CD4-positive, alpha-beta T cell treated with Interleukin-21 for 1 hour (primary cell): Measurements from ENCODE around the gene KLHDC2.
"Not testable (repeated sequence)": the region's sequence is repeated elsewhere in the genome, so short reads cannot be mapped to it uniquely, and the experiment has no call there.

Source experiments
- DNase-seq: peaks from one replicate; pipeline ENCODE4 v3.0.0-alpha.2; 2020

KLHDC2 gene

DNA sequence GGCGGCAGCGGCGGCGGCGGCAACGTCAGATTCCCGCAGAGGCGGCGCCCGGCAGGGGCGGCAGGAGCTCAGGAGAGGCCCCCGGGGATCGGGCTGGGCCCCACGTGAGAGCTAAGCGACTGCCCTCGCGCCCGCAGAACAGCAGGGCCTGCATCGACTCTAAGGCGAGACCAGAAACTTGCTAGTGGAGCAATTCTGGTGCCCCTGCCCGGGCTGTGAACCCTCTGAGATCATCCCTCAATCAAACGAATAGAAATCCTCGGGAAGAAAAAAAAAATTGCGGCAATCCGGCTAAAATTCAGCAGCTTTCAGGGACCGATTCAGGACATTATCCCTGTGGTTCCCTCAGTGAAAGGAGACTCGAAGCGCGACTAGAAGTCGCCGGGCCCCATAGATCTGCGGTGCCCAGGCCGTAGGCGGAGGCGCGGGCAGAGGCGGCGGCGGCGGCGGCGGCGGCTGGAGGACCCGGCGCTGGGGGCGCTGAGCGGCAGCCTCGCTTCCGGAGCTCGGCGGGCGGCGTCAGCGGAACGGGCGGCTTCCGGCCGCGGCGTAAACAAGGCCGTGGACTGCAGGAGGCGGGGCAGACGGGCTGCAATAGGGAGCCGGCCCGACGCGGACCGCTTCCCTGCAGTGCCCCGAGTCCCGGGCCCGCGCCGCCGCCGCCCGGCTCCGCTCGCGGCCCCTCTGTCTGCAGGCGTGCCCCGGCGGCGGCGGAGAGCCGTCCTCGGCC is at the start of gene KLHDC2:
KLHDC2 (plus strand) TSS at position 583 of the 730 bp plus-strand sequence. CDS start 316 bp downstream, outside the sequence.
- peak; percentile 89 for DNase-seq

DNA sequence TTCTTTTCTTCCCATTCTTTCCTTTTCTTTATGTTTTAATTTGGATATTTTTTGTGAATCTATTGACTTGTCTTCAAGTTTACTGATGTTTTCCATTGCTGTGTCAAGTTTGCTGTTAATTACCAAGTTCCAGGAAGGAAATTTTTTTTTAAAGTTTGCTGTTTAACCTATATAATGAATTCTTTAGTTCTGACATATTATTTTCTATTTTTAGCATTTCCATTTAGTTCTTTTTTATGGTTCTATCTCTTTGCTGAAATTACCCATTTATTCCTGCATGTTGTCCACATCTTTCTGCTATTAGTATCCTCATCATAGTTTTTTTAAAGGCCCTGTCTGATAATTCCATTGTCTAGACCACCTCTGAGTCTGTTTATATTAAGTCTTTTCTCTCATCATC is 47.2 kb upstream of the KLHDC2 start:
- DNase-seq: no peak

DNA sequence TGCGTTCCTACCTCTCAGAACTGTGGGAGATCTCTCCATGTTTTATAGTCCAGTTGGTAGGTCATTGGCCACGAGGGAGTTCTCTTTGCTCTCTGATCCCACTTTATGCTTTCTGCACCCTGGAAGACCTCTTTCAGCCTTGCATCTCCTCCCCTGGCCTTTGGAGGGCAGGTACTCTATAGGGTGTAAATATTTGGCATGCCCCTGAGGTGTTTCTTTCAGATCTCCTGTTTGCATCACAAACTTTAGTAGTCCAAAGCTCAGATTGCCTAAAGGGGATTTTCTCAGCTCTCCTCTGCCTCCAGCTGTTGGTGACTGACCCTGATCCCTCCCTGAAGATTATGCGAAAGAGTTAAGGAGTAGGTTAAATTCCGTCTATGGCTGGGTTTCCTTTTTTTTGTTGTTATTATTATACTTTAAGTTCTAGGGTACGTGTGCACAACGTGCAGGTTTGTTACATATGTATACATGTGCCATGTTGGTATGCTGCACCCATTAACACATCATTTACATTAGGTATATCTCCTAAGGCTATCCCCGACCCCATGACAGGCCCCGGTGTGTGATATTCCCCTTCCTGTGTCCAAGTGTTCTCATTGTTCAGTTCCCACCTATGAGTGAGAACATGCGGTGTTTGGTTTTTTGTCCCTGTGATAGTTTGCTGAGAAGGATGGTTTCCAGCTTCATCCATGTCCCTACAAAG is 46.1 kb upstream of the KLHDC2 start:
- DNase-seq: not testable (repeated sequence)

GRCh38 chr14:49727171-49727570 is 40.8 kb upstream of the KLHDC2 start:
- DNase-seq: no peak

- no peak for DNase-seq
Measured at GRCh38 chr14:49732896-49733295, 35.1 kb upstream of the KLHDC2 start.

DNA sequence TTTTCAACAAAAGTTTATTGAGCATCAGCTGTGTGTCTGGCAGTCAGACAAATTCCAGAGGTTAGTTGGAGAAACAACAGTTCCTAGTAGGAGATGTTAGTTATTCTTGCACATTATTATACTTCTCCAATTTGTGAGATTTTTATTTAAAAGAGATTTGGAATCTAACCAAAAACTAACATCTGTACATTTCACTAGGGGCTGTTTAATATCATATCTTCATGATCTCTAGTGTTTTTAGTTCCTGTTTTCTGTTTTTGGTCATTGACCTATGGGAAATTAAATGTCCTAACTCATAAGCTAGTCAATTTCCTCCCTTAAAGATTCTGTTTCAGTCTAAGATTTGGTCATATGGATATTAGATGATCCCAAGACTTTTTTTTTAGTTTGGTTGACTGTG is 34.1 kb upstream of the KLHDC2 start:
- no peak for DNase-seq

DNA sequence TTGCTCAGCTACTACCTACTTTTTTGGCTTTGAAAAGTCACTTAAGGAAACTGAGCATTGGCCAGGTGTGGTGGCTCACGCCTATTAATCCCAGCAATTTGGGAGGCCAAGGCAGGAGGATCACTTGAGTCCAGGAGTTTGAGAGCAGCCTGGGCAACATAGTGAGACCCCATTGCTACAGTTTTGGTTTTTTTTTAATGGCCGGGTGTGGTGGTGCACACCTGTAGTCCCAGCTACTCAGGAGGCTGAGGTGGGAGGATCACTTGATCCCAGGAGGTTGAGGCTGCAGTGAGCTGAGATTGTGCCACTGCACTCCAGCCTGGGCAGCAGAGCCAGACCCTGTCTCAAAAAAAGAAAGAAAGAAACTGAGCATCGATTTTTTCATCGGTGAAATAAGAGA is 32.3 kb upstream of the KLHDC2 start:
- not testable (repeated sequence) for DNase-seq

DNA sequence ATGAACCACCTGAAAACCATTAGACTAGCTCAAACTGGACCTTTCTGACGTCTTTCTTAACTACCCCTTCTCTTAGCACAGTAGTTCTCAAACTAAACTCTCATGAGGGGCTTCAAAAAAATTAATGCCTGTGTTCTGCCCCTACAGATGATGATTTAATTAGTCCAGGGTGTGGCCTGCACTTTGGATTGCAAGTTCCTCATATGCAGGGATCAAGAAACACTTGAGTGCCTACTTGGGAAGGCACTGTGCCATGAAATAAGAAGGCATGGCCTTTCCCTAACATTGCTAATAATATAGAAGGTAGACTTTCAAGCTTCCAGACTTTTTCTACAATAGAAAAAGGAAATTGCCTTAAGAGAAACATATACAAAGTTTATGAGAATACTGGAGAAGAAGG is 22.8 kb upstream of the KLHDC2 start:
- no peak for DNase-seq

GRCh38 chr14:49746476-49746875 is 21.5 kb upstream of the KLHDC2 start:
- not testable (repeated sequence) for DNase-seq

DNA sequence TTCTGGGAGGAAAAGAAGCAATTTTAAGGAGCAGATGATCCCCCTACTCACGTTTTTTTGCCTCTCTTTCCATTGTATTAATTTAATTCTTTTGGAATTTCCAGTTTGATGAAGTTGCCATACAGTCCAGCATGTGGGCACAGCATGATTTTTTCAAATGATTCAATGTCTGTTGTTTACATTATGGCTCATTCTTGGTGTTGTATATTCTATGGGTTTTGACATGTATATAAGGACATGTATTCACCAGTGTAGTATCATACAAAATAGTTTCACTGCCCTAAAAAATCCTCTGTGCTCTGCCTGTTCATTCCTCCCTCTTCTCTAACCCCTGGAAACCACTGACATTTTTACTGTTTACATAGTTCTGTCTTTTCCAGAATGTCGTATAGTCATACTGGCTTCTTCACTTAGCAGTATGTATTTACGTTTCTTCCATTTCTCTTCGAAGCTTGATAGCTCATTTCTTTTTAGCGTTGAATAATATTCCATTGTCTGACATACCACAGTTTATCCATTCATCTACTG is 13.3 kb upstream of the KLHDC2 start:
- DNase-seq: no peak

GRCh38 chr14:49755378-49755777 is 12.6 kb upstream of the KLHDC2 start:
- DNase-seq: no peak

DNA sequence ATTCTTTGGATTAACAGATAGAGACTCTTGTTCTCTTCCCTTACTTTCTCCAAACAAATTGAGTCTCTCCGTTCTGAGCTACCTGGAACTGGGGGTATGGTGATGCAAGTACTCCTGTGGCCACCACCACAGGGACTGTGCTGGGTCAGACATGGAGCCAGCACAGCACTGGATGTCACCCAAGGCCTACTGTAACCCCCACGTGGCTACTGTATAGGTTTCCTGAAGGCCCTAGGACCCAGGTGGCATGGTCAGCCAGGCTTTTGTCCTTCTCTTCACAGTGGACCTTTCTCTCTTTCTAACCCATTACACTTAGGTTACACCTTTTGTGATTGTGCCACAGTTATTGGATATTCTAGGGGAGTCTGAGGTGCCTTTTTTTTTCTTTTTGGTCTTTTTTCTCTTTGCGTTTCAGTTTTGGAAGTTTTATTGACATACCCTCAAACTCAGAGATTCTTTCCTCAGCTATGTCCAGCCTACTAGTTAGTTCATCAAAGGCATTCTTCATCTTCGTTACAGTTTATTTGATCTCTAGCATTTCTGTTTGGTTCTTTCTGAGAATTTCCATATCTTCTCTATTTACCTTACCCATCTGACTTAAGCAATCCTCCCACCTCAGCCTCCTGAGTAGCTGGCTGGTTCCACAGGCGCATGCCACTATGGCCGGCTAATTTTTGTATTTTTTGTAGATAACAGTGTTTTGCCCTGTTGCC is 6.0 kb upstream of the KLHDC2 start:
- no peak for DNase-seq

GRCh38 chr14:49766839-49767238 is 1.1 kb upstream of the KLHDC2 start:
- DNase-seq: no peak

GRCh38 chr14:49767270-49767570 is 733 bp upstream of the KLHDC2 start:
- no peak for DNase-seq

DNA sequence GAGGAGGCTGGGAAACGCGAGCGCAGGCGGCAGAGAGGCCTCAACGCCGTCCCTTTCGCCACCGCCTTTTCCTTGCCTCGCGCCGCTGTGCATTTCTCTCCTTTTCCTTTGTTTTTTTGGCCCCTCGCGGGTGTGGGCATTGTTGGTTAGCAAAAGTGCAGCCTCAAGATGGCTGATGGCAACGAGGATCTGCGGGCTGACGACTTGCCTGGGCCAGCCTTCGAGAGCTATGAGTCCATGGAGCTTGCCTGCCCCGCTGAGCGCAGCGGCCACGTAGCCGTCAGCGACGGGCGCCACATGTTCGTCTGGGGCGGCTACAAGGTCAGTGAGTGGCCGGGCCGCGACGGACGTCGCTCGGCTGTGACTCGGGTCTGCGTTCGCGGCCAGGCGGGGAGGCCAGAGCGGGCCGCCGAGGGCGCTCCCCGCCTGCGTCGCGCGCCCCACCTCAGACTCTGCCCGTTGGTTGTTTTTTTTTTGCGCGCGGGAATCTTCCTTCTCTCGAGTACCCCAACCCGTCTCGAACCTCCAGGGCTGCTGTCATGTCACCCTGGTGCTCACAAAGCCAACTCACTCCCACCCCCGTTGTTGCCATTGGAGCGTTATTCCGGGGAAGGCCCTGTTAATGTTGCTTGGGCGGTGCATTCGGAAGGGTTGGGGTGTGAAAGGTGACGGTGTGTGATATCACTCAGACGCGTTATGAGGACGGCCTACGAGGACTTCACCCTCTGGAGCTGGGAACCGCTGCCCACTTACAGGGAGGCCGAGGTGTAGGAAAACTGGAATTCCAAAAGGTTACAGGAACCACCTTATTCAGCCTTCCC is 558 bp downstream of the KLHDC2 start:
- DNase-seq: peak; percentile 80

GRCh38 chr14:49769171-49769570 is 1.2 kb downstream of the KLHDC2 start:
- DNase-seq: peak; percentile 5

- no peak for DNase-seq
Measured at GRCh38 chr14:49769581-49770211, 1.7 kb downstream of the KLHDC2 start.

GRCh38 chr14:49770212-49770817 is 2.4 kb downstream of the KLHDC2 start:
- no peak for DNase-seq

GRCh38 chr14:49771691-49772090 is 3.7 kb downstream of the KLHDC2 start:
- not testable (repeated sequence) for DNase-seq

GRCh38 chr14:49774106-49774505 is 6.2 kb downstream of the KLHDC2 start:
- DNase-seq: no peak

DNA sequence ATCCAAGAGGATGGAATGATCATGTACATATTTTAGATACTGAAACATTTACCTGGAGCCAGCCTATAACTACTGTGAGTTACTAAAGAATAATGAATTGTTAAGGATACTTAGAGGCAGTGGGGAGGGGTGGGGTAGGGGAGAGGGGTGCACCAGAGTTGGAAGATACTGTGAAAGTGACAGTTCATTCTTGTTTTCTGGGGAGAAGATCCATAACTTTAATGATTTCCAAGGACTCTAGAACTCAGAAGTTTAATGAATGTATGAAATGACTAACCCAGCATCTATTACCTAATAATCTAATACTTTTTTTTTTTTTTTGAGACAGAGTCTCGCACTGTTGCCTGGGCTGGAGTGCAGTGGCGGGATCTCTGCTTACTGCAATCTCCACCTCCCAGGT is 10.5 kb downstream of the KLHDC2 start:
- no peak for DNase-seq

DNA sequence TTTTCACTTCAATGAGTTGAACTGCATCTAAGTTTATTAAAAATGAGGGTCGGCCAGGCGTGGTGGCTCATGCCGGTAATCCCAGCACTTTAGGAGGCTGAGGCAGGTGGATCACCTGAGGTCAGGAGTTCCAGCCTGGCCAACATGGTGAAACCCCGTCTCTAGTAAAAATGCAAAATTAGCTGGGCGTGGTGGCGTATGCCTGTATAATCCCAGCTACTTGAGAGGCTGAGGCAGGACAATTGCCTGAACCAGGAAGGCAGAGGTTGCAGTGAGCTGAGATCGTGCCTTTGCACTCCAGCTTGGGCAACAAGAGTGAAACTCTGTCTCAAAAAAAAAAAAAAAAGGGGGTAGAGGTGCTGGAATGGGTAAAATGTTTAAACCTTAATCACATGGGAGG is 13.1 kb downstream of the KLHDC2 start:
- DNase-seq: not testable (repeated sequence)
